Kidney epithelial cell (primary cell): ENCODE results near the gene C2orf76. TPM values are rescaled to one million over a fixed set of nuclear protein-coding genes. Genes with fewer than 3 reads are reported as not detected.
"Not testable (repeated sequence)": the region's sequence is repeated elsewhere in the genome, so short reads cannot be mapped to it uniquely, and the experiment has no call there.

Experiments used
- DNase-seq: peaks from one replicate; pipeline ENCODE4 v3.0.0-alpha.2; 2010; ENCODE audit warnings: low read depth
- H3K27me3 ChIP-seq: 2 replicates; pipeline ENCODE4 v1.6.0; 2011; ENCODE audit warnings: low read length; ENCODE audit not compliant: control insufficient read depth, insufficient read depth
- H3K36me3 ChIP-seq: 2 replicates; pipeline ENCODE4 v1.5.1; 2011; ENCODE audit warnings: low read length; ENCODE audit not compliant: control insufficient read depth, insufficient read depth
- H3K4me3 ChIP-seq: 2 replicates; pipeline ENCODE4 v1.5.1; 2011; ENCODE audit warnings: low read depth, mild to moderate bottlenecking, control low read depth, low read length
- CTCF ChIP-seq: IDR thresholded peaks from 2 replicates; pipeline ENCODE4 v1.5.1; 2011; ENCODE audit warnings: mild to moderate bottlenecking, moderate library complexity, low read length, control low read depth, inconsistent platforms; ENCODE audit not compliant: insufficient read depth, poor library complexity, severe bottlenecking
- total RNA-seq: library from RNA; depleted of rRNA; stranded (reverse); fragments of >200 nt; gene quantifications from 2 replicates; pipeline ENCODE4 v1.2.3, GENCODE V29; 2015

The C2orf76 gene
- total RNA-seq, 1 donor from 2014 or later: 6.4 TPM

- Histone ChIP-seq H3K27me3 (no peaks in the 10 kb centered on the region), H3K4me3 (no peak overlapping the region), H3K36me3 (no peaks in the 10 kb centered on the region)
- no peak for DNase-seq
- TF ChIP-seq CTCF: no peak
Measured at GRCh38 chr2:119383410-119384140, 16.9 kb upstream of the C2orf76 start.

- no peak for TF ChIP-seq CTCF
- no peak overlapping the region for H3K4me3 ChIP-seq
- H3K27me3 ChIP-seq: no peaks in the 10 kb centered on the region
- H3K36me3 ChIP-seq: no peaks in the 10 kb centered on the region
- DNase-seq: no peak
Measured at GRCh38 chr2:119378566-119378965, 11.9 kb upstream of the C2orf76 start.

GRCh38 chr2:119377993-119378345 lies 11.3 kb upstream of the C2orf76 start:
- no peak for DNase-seq
- no peak for TF ChIP-seq CTCF
- Histone ChIP-seq H3K4me3 (no peak overlapping the region), H3K36me3 (peaks cover 4% of the 10 kb centered on the region), H3K27me3 (no peaks in the 10 kb centered on the region)

GRCh38 chr2:119377294-119377992 lies 10.8 kb upstream of the C2orf76 start:
- DNase-seq: no peak
- H3K27me3 ChIP-seq: no peaks in the 10 kb centered on the region
- H3K36me3 ChIP-seq: peaks cover 6% of the 10 kb centered on the region
- TF ChIP-seq CTCF: no peak
- H3K4me3 ChIP-seq: no peak overlapping the region

- DNase-seq: no peak
Measured at GRCh38 chr2:119376810-119377209, 10.2 kb upstream of the C2orf76 start.

GRCh38 chr2:119376406-119376805 lies 9.8 kb upstream of the C2orf76 start:
- not testable (repeated sequence) for H3K27me3 ChIP-seq, H3K4me3 ChIP-seq, H3K36me3 ChIP-seq, DNase-seq

More at GRCh38 chr2:119376810-119377209, 10.2 kb upstream of the C2orf76 start:
- Histone ChIP-seq H3K36me3 (peaks cover 6% of the 10 kb centered on the region), H3K4me3 (no peak overlapping the region), H3K27me3 (no peaks in the 10 kb centered on the region)
- no peak for TF ChIP-seq CTCF

- not testable (repeated sequence) for H3K4me3 ChIP-seq, H3K27me3 ChIP-seq, DNase-seq
- H3K36me3 ChIP-seq: peaks cover 14% of the 10 kb centered on the region
Measured at GRCh38 chr2:119373907-119374745, 7.5 kb upstream of the C2orf76 start.
